ENCODE results near the gene DENND11. TPM values are rescaled to one million over a fixed set of nuclear protein-coding genes. Genes with fewer than 3 reads are reported as not detected.
A peak's percentile ranks its signal among the peaks of the same experiment; 100 is the strongest.

Gene DENND11
- polyA plus RNA-seq, 1 of the 3 experiments (the other 2 are of a cell fraction): 5.5 TPM

GRCh38 chr7:141673346-141673745, 28.6 kb downstream of the DENND11 start:
- Histone ChIP-seq H3K9ac (no peak overlapping the region), H3K9me3 (no peaks in the 10 kb centered on the region), H2AFZ (ENCODE audit: low read depth) (no peak overlapping the region), H3K27me3 (ENCODE audit: insufficient read depth) (no peaks in the 10 kb centered on the region), H3F3A (replicated peaks; ENCODE audit: insufficient read depth) (no peaks in the 10 kb centered on the region), H3K4me1 (ENCODE audit: control insufficient read depth in 1 of 2, insufficient read depth in 2 of 2, low read depth in 1 of 2, low read length in 1 of 2) (no peaks in the 10 kb centered on the region), H3K9me2 (no peaks in the 10 kb centered on the region), H3K36me3 (replicated peaks in 1 of 2; ENCODE audit: control insufficient read depth in 1 of 2, insufficient read depth in 2 of 2, low read length in 1 of 2) (peaks cover 25 to 32% of the 10 kb centered on the region in 2 experiments), H3K27ac (ENCODE audit: low read depth in 2 of 2, low read length in 1 of 2) (peak overlapping the region in 1 of 2 experiments; percentile 36; a peak in 1 of 4 replicates), H3K4me2 (no peak overlapping the region), H4K20me1 (ENCODE audit: insufficient read depth) (no peaks in the 10 kb centered on the region), H3K79me2 (ENCODE audit: insufficient read depth) (no peaks in the 10 kb centered on the region), H3K4me3 (ENCODE audit: low read depth in 2 of 2, low read length in 1 of 2) (no peak overlapping the region)
- POLR2A ChIA-PET: no interaction called here
- WGBS (ENCODE audit: low lambda C conversion rate): 96% methylated on average over 3 of the region's 3 CpGs
- CTCF ChIA-PET: interaction anchor here (0.8 to 4.5 kb wide), 2 partner anchors 18 to 22 kb away, joined by 3 to 34 read pairs; no protein-coding TSS in a partner anchor
- TF ChIP-seq NFIC (IDR thresholded peaks at IDR 0.05; ENCODE audit: borderline replicate concordance) (no peak), EP300 (IDR thresholded peaks at IDR 0.05; ENCODE audit: borderline replicate concordance in 1 of 2, low read depth in 1 of 2, low read length in 1 of 2) (no peak), IRF3 (IDR thresholded peaks at IDR 0.05; ENCODE audit: low read depth, low read length) (no peak), TAF1 (IDR thresholded peaks at IDR 0.05; ENCODE audit: borderline replicate concordance, low read depth, low read length) (no peak), FOSL2 (IDR thresholded peaks at IDR 0.05; ENCODE audit: borderline replicate concordance, low read depth) (no peak), USF2 (IDR thresholded peaks at IDR 0.05; ENCODE audit: borderline replicate concordance, low read depth, low read length) (no peak), SIN3A (IDR thresholded peaks at IDR 0.05; ENCODE audit: borderline replicate concordance, low read depth, low read length) (no peak), EZH2phosphoT487 (IDR thresholded peaks at IDR 0.05; ENCODE audit: borderline replicate concordance, low read depth) (no peak), JUND (IDR thresholded peaks at IDR 0.05) (no peak), RXRA (IDR thresholded peaks at IDR 0.05; ENCODE audit: borderline replicate concordance, low read depth) (no peak), MEF2A (IDR thresholded peaks at IDR 0.05; ENCODE audit: borderline replicate concordance, low read depth) (no peak)
- DNase-seq: no peak

- no peak for TF ChIP-seq MEF2A (IDR thresholded peaks at IDR 0.05; ENCODE audit: borderline replicate concordance, low read depth)
- no peak for TF ChIP-seq JUND (IDR thresholded peaks at IDR 0.05)
- TF ChIP-seq MXI1 (IDR thresholded peaks at IDR 0.05; ENCODE audit: low read depth, low read length): no peak
- no peak for TF ChIP-seq RFX5 (IDR thresholded peaks at IDR 0.05; ENCODE audit: low read length)
- Histone ChIP-seq H3K9me2 (no peaks in the 10 kb centered on the region), H3K36me3 (replicated peaks in 1 of 2; ENCODE audit: control insufficient read depth in 1 of 2, insufficient read depth in 2 of 2, low read length in 1 of 2) (peaks cover 23 to 28% of the 10 kb centered on the region in 2 experiments), H3K9ac (no peak overlapping the region), H4K20me1 (ENCODE audit: insufficient read depth) (no peaks in the 10 kb centered on the region), H3K4me2 (no peak overlapping the region), H2AFZ (ENCODE audit: low read depth) (no peak overlapping the region), H3F3A (replicated peaks; ENCODE audit: insufficient read depth) (no peaks in the 10 kb centered on the region), H3K4me1 (ENCODE audit: control insufficient read depth in 1 of 2, insufficient read depth in 2 of 2, low read depth in 1 of 2, low read length in 1 of 2) (no peaks in the 10 kb centered on the region), H3K4me3 (ENCODE audit: low read depth in 2 of 2, low read length in 1 of 2) (no peak overlapping the region), H3K27ac (ENCODE audit: low read depth in 2 of 2, low read length in 1 of 2) (no peak overlapping the region), H3K9me3 (no peaks in the 10 kb centered on the region), H3K27me3 (ENCODE audit: insufficient read depth) (no peaks in the 10 kb centered on the region), H3K79me2 (ENCODE audit: insufficient read depth) (no peaks in the 10 kb centered on the region)
- CTCF ChIA-PET: interaction anchor here (1.7 to 7.9 kb wide), 2 partner anchors 18 to 66 kb away, joined by 5 to 39 read pairs; partner anchors contain the start of gene SSBP1
- WGBS (ENCODE audit: low lambda C conversion rate): 97% methylated on average over 7 of the region's 7 CpGs
- no peak for DNase-seq
- POLR2A ChIA-PET: no interaction called here
Measured at GRCh38 chr7:141671705-141672496, 30.1 kb downstream of the DENND11 start.

All from SK-N-SH (cell line).